NT2/D1 (cell line): ENCODE results near the gene PGP.

ENCODE experiments used
- SUZ12 ChIP-seq: IDR thresholded peaks from 2 replicates; pipeline ENCODE4 v1.6.1; 2011; ENCODE audit not compliant: insufficient read length, insufficient read depth; ENCODE audit errors: extremely low read depth
- YY1 ChIP-seq: IDR thresholded peaks from 2 replicates; pipeline ENCODE4 v1.6.1; 2011; ENCODE audit not compliant: insufficient read length, insufficient read depth
- ZNF274 ChIP-seq: IDR thresholded peaks from 2 replicates; pipeline ENCODE4 v1.6.1; 2011; ENCODE audit warnings: mild to moderate bottlenecking, low read depth, low read length

GRCh38 chr16:2237102-2237482 is 22.5 kb upstream of the PGP start:
- no peak for TF ChIP-seq YY1
- no peak for TF ChIP-seq ZNF274
- TF ChIP-seq SUZ12: no peak
